GM19324 (cell line): ENCODE data around the gene TLR9.

Experiments used
- ATAC-seq: cut with Tn5 transposase; IDR thresholded peaks from one replicate; pipeline ENCODE4 v1.9.1; 2021; ENCODE audit warnings: mild to moderate bottlenecking, moderate library complexity; ENCODE audit not compliant: unreplicated experiment, low FRiP score

The TLR9 gene

GRCh38 chr3:52220380-52221026 lies 4.9 kb downstream of the TLR9 start:
- no peak for ATAC-seq

GRCh38 chr3:52218937-52219650 lies 6.4 kb downstream of the TLR9 start:
- no peak for ATAC-seq

DNA sequence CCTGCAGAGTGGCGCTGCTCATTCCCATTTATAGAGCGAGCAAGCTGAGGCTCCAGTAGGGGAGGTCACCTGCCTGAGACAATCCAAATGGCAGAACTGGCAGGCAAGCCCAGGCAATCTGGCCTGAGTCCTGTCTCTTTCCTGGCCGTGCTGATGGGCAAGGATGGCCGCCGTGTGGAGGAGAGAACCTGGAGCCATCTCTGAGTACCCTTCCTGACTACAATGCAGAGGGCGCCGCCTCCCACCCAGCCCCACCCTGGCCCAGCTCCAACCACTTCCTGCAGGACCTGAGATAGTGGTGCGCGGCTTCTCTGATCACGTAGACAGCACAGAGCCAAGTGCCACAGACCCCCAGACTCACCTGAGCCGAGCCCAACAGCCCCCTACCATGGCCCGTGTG lies 7.0 kb downstream of the TLR9 start:
- ATAC-seq, result no peak

DNA sequence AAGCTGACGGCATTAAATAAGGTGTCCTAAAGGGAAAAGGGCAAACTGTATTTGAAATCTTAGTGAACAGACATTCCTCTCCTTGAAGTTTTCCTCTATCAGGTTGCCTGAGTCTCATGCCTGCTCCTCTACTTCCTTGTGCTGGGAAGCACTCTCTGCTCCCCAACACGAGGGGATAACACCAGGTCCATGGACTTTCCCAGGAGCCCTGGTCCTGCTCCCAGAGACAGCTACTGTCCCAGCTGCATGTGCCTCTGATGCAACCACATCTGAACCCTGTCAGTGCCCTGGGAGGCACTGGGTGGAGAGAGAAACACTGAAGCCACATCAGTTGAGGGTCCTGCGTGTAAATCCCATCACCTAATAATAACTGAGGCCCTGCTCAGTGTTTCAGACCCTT lies 7.4 kb downstream of the TLR9 start:
- no peak for ATAC-seq

GRCh38 chr3:52217409-52217805 lies 8.0 kb downstream of the TLR9 start:
- ATAC-seq, result no peak

DNA sequence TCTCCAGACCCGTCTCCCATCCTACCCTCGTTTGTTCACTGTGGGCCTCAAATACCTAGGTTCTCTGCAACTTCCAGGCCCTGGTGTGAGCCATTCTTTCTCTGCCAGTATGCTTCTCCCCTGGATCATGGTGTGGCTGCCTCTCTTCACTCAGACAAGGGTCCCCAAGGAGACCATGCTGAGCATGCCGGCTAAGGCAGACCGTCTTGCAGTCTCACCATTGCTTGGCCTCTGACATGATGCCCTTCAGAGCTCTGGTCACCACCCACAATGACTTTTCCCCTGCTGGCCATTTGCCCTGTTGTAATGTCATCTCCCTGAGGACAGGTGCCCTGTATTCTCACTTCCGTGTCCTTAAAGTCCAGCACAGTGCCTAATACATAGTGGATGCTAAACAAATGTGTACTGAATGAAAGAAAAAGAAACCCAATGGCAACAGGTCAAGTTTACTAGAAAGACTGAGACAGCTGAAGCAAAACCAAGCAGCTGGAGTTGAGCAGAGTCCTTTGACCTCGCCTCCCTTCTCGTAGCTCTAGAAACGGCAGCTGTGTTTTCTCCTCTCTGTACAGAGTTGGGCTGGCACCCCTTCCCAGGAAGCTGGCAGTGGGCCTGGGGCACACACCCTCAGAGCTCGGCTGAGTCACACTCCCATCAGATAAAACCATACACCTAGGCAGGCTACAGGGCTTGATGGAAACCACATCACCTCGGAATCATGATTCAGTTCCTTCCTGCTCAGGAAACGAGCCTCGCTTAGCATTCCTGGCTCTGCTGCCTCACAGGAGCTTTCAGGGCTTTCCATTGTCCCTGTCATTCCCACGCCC lies 8.6 kb downstream of the TLR9 start:
- no peak for ATAC-seq

- no peak for ATAC-seq
Measured at GRCh38 chr3:52215351-52215750, 10.1 kb downstream of the TLR9 start.

DNA sequence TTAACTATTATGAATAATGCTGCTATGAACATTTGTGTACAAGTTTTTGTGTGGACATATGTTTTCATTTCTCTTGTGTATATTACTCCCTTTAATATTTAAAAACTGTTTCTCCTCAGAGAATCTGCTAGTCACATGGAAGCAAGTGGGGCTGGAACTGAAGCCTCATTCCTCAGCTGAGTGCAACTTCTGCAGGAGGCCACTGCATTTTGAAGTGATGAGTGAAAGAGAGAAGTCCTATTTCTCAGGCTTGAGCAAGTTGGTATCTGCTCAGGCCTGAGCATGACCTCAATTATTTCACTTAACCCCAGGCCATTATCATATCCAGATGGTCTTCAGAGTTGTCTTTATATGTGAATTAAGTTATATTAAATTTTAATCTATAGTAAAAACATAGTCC lies 11.5 kb downstream of the TLR9 start:
- ATAC-seq, result no peak

DNA sequence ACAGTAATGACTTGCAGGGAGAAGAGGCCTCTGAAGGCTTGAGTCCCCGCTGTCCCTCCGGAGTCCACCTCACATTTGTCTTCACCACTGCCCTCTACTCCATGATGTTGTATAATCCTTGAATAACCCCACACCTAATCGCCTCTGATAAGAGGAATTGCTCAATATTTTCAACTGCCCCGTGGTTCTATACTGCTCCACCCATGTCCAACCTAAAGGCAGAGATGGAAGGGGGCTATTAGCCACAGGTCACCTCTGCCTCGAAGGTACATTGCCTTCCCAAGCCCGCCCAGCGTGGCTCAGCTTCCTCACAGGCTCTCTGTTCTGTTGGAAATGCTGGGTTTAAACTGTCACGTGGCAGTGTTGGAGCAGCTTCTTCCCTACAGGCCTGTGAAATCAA lies 12.4 kb downstream of the TLR9 start:
- ATAC-seq, result no peak

- ATAC-seq, result no peak
Measured at GRCh38 chr3:52211268-52211891, 14.1 kb downstream of the TLR9 start.

DNA sequence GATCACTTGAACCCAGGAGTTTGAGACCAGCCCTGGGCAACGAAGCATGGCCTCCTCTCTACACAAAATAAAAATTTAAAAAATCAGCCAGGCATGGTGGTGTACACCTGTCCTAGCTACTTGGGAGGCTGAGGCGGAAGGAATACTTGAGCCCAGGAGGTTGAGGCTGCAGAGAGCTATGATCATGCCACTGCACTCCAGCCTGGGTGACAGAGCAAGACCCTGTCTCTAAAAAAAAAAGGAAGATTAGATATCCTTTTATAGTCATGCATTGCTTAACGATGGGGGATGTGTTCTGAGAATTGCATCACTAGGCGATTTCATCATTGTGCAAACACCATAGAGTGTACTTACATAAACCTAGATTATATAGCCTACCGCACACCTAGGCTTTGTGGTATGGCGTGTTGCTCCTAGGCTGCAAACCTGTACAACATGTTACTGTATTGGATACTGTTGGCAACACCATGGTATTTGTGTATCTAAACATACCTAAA lies 14.8 kb downstream of the TLR9 start:
- no peak for ATAC-seq

- ATAC-seq, result no peak
Measured at GRCh38 chr3:52210037-52210436, 15.4 kb downstream of the TLR9 start.

DNA sequence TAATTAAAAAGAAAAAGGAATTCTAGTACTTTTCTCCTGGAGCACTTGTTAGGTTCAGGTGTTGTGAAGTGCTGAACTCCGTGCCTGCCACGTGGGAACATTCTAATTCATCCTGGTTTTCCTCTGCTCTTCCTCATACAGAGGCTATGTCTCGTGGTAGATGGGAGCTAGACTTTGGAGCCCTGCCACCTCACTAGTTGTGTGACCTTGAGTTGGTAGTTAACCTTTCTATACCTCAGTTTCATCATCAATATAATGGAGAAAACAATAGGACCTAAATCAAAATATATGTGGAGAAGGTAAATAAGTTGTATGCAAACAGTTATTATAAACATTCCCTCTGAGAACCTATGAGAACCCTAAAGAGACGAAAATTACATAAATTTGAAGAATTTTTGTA lies 16.9 kb downstream of the TLR9 start:
- ATAC-seq, result no peak

DNA sequence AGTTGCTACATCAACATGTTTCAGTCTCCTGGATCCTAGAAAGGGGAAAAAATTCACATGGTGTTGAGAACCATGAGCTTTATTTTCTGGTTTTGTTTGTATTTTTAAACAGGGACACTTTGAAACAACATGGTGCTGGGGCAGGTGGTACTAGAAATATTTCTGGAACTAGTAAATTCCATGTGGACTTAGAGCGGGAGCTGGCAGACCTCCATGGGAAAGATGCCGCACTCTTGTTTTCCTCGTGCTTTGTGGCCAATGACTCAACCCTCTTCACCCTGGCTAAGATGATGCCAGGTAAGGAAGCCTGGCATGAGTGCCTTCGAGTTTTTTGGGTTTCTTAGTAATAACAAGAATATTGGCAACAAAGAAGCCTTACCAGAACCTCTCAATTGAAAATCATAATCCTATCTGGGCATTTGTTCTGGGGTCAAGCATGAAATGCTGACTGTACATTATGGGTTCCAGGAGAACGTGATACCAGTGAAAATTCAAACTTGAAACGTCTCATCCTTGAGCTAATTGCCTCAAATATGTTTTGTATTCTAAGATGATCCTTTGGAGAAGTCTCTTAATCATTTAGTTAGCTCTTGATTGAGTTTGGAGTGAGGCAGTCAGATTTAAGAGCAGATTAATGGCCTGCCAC lies 19.6 kb downstream of the TLR9 start:
- ATAC-seq, result no peak

GRCh38 chr3:52204337-52205073 lies 20.9 kb downstream of the TLR9 start:
- ATAC-seq, result no peak

DNA sequence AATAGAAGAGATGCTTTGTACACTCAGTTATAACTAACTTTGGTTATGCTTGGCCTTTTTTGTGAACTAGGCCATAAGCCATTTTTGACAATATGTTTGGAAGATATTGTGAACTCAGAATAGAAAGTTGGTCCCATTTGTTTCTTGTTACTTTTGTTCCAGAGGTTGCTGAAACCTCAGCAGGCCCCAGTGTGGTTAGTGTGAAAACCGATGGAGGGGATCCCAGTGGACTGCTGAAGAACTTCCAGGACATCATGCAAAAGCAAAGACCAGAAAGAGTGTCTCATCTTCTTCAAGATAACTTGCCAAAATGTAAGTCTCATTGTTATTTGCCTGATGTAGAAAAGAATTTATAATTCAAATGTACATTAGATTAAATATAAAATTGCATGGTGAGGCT lies 21.7 kb downstream of the TLR9 start:
- ATAC-seq, result no peak

- ATAC-seq, result no peak
Measured at GRCh38 chr3:52202384-52203077, 22.9 kb downstream of the TLR9 start.

- ATAC-seq, result no peak
Measured at GRCh38 chr3:52200981-52201679, 24.3 kb downstream of the TLR9 start.
